Loucy (cell line): ENCODE results near the gene MITF.

Experiments used
- EZH2phosphoT487 ChIP-seq: fragments of 200-600 bp; IDR thresholded peaks from 2 replicates; pipeline ENCODE4 v1.6.1; 2018; ENCODE audit warnings: antibody characterized with exemption, mild to moderate bottlenecking, moderate library complexity, borderline replicate concordance
- TF ChIP-seq, protein P1 (sequence below): fragments of 200-600 bp; sonication (generic); conservative IDR thresholded peaks from 2 replicates; pipeline ENCODE4 v1.5.1; 2014; ENCODE audit warnings: mild to moderate bottlenecking, antibody characterized with exemption, low read length

DNA sequence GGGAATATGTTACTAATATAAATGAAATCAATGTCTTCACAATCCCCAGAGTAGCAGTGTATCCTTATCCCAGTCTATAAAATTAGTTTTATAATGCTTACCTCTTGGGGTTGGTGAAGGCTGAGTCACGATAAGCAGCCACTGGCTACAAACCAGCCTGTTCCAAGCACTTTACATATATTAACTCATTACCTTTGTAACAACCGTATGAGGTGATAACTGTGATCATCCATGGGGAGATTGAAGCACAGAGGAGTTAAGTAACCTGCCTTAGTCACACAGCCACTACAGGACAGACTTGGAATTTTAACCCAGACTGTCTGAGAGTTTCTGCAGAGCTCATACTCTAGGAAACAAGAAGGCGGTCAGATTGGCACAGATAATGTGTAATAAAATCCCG, 43.3 kb upstream of the MITF start:
- TF ChIP-seq, protein P1, sequence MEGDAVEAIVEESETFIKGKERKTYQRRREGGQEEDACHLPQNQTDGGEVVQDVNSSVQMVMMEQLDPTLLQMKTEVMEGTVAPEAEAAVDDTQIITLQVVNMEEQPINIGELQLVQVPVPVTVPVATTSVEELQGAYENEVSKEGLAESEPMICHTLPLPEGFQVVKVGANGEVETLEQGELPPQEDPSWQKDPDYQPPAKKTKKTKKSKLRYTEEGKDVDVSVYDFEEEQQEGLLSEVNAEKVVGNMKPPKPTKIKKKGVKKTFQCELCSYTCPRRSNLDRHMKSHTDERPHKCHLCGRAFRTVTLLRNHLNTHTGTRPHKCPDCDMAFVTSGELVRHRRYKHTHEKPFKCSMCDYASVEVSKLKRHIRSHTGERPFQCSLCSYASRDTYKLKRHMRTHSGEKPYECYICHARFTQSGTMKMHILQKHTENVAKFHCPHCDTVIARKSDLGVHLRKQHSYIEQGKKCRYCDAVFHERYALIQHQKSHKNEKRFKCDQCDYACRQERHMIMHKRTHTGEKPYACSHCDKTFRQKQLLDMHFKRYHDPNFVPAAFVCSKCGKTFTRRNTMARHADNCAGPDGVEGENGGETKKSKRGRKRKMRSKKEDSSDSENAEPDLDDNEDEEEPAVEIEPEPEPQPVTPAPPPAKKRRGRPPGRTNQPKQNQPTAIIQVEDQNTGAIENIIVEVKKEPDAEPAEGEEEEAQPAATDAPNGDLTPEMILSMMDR = no peak
- TF ChIP-seq EZH2phosphoT487 = no peak
